GM12878 (cell line): ENCODE measurements around the gene FLNC. TPM values are rescaled to one million over a fixed set of nuclear protein-coding genes. Genes with fewer than 3 reads are reported as not detected.
A peak's percentile ranks its signal among the peaks of the same experiment; 100 is the strongest.

ENCODE experiments used
- ATAC-seq: fragments of 200-7000 bp; cut with Tn5 transposase; 3 replicates; pipeline ENCODE4 v1.9.1; 2020; ENCODE audit warnings: mild to moderate bottlenecking, moderate library complexity
- BruUV-seq: library from RNA; stranded (reverse); fragments of 400-500 nt; replicated peaks from 2 replicates; lab custom pipeline; 2021; lab: Mats Ljungman, UMichigan
- CTCF ChIA-PET: fragments of 300-600 bp; sonication (Branson Sonifier 250); formaldehyde crosslinking; extraction: SDS; loops from one replicate; lab custom pipeline; 2021; ENCODE audit warnings: inconsistent platforms; lab: Yijun Ruan, JAX
- POLR2A ChIA-PET: fragments of 350-600 bp; formaldehyde crosslinking; extraction: SDS; loops from one replicate; lab custom pipeline; 2021; ENCODE audit warnings: inconsistent platforms; lab: Charles Lee
- RAD21 ChIA-PET: fragments of 300-600 bp; sonication (Branson Sonifier 250); formaldehyde crosslinking; loops from one replicate; lab custom pipeline; 2023; ENCODE audit warnings: antibody characterized with exemption; ENCODE audit not compliant: unreplicated experiment; lab: Charles Lee
- SMC1A ChIA-PET: fragments of 300-600 bp; sonication (Branson Sonifier 250); formaldehyde crosslinking; loops from one replicate; lab custom pipeline; 2023; ENCODE audit not compliant: unreplicated experiment, uncharacterized antibody; lab: Charles Lee
- DNase-seq: peaks from one replicate; pipeline ENCODE4 v3.0.0-alpha.2; 2011; ENCODE audit warnings: low read depth, low spot score
- FAIRE-seq: peaks from 3 replicates; lab custom pipeline; 2011; peaks lifted over from hg19 to GRCh38; lab: Jason Lieb, UNC
- H2AFZ ChIP-seq: 2 replicates; pipeline ENCODE4 v1.6.0; 2011; ENCODE audit warnings: low read depth, low read length, control low read depth; ENCODE audit not compliant: control insufficient read depth
- H3K27ac ChIP-seq: 2 replicates; pipeline ENCODE4 v1.5.1; 2011; ENCODE audit warnings: control low read depth; ENCODE audit not compliant: control insufficient read depth, insufficient read depth
- H3K27me3 ChIP-seq, 2 experiments: replicated peaks in 1 of 2; 2 replicates each; pipeline versions ENCODE4 v1.6.0 to v1.6.1; 2011; ENCODE audit warnings: low read length in 1 of 2; ENCODE audit not compliant: control insufficient read depth in 2 of 2, insufficient read depth in 2 of 2
- H3K36me3 ChIP-seq, 2 experiments: 2 replicates each; pipeline ENCODE4 v1.5.1; 2011; ENCODE audit warnings: low read length in 1 of 2; ENCODE audit not compliant: control insufficient read depth in 2 of 2, insufficient read depth in 2 of 2
- H3K4me1 ChIP-seq: 2 replicates; pipeline ENCODE4 v1.6.1; 2011; ENCODE audit warnings: mild to moderate bottlenecking, low read length, moderate library complexity, mixed read lengths; ENCODE audit not compliant: control insufficient read depth, insufficient read depth
- H3K4me2 ChIP-seq: 2 replicates; pipeline ENCODE4 v1.6.0; 2011; ENCODE audit warnings: control low read depth; ENCODE audit not compliant: control insufficient read depth, insufficient read depth
- H3K4me3 ChIP-seq: fragments of 200-600 bp; sonication (generic); 2 replicates; pipeline ENCODE4 v1.5.1; 2016
- H3K79me2 ChIP-seq: 2 replicates; pipeline ENCODE4 v1.6.0; 2011; ENCODE audit warnings: low read length; ENCODE audit not compliant: control insufficient read depth, insufficient read depth
- H3K9ac ChIP-seq: 2 replicates; pipeline ENCODE4 v1.8.0; 2011; ENCODE audit warnings: low read length, control low read depth, mixed read lengths; ENCODE audit not compliant: control insufficient read depth, insufficient read depth
- H3K9me3 ChIP-seq: replicated peaks from 3 replicates; pipeline ENCODE4 v1.5.1; 2011; ENCODE audit warnings: mild to moderate bottlenecking, low read length; ENCODE audit not compliant: control insufficient read depth, insufficient read depth
- H4K20me1 ChIP-seq: 2 replicates; pipeline ENCODE4 v1.6.0; 2011; ENCODE audit not compliant: control insufficient read depth, insufficient read depth
- CHD4 ChIP-seq: fragments of 200-600 bp; sonication (generic); IDR thresholded peaks from 2 replicates; pipeline ENCODE4 v1.6.1; 2016; ENCODE audit warnings: mild to moderate bottlenecking
- EED ChIP-seq: sonication (generic); IDR thresholded peaks from 2 replicates; pipeline ENCODE4 v1.6.1; 2016; ENCODE audit warnings: antibody characterized with exemption, low read depth
- IRF5 ChIP-seq: fragments of 450-650 bp; IDR thresholded peaks from 2 replicates; pipeline ENCODE4 v1.6.1; 2017; ENCODE audit warnings: borderline replicate concordance
- KAT2A ChIP-seq: conservative IDR thresholded peaks from 2 replicates; pipeline ENCODE4 v1.6.1; 2011; ENCODE audit warnings: low read depth, low read length; ENCODE audit not compliant: control insufficient read depth
- MLLT1 ChIP-seq: fragments of 450-650 bp; IDR thresholded peaks from 2 replicates; pipeline ENCODE4 v1.6.1; 2016; ENCODE audit warnings: mild to moderate bottlenecking
- POU2F2 ChIP-seq: IDR thresholded peaks from 3 replicates; pipeline ENCODE4 v1.6.1; 2011; ENCODE audit warnings: low read depth, mild to moderate bottlenecking, low read length, borderline replicate concordance
- RAD51 ChIP-seq: fragments of 450-650 bp; IDR thresholded peaks from 2 replicates; pipeline ENCODE4 v1.6.1; 2016; ENCODE audit warnings: moderate library complexity, mild to moderate bottlenecking, inconsistent platforms
- RCOR1 ChIP-seq: conservative IDR thresholded peaks from 2 replicates; pipeline ENCODE4 v1.6.1; 2012; ENCODE audit warnings: low read depth, low read length, improper control_type of control experiment
- SKIL ChIP-seq: fragments of 450-650 bp; IDR thresholded peaks from 2 replicates; pipeline ENCODE4 v1.6.1; 2017; ENCODE audit warnings: mild to moderate bottlenecking, low read depth, inconsistent platforms; ENCODE audit not compliant: poor library complexity, severe bottlenecking
- TAF1 ChIP-seq: IDR thresholded peaks from 2 replicates; pipeline ENCODE4 v1.6.1; 2011; ENCODE audit warnings: mild to moderate bottlenecking, low read depth, low read length, borderline replicate concordance
- TCF7 ChIP-seq: IDR thresholded peaks from 2 replicates; pipeline ENCODE4 v1.6.1; 2014; ENCODE audit warnings: antibody characterized with exemption, borderline replicate concordance
- YY1 ChIP-seq: IDR thresholded peaks from 2 replicates; pipeline ENCODE4 v1.6.1; 2011; ENCODE audit warnings: low read depth, mild to moderate bottlenecking, low read length
- WGBS: methylation state at CpG from one replicate; pipeline ENCODE4 v1.1.6; 2016; ENCODE audit warnings: low lambda C conversion rate; ENCODE audit not compliant: insufficient replicate concordance, insufficient coverage; ENCODE audit errors: missing lambda C conversion rate; 5-methylcytosine and 5-hydroxymethylcytosine counted together
- in situ Hi-C: fragments of 300-500 bp; cut with MboI; formaldehyde crosslinking; loops from 9 replicates; pipeline ENCODE4 v1.14.3; 2018; ENCODE audit warnings: mixed read lengths
- intact Hi-C: fragments of 100-400 bp; cut with micrococcal nuclease; formaldehyde crosslinking; loops from one replicate; pipeline ENCODE4 v1.14.2; 2022; ENCODE audit not compliant: unreplicated experiment
- polyA plus RNA-seq, 11 experiments: library from polyadenylated mRNA; depleted of rRNA in 4 of 11; unstranded in 6 of 11; stranded (reverse) in 5 of 11; fragments of >200 nt; fragmentation: Nextera tagmentation in 4 of 11; fragmentation: Illumina TruSeq in 1 of 11; extraction: Ambion mirVana in 4 of 11; extraction: Trizol in 1 of 11; gene quantifications; 1 replicate in 1 of 11; 2 replicates in 10 of 11; pipeline versions ENCODE4 v1.2.1 to v1.2.3, GENCODE V29; 2011 to 2016; ENCODE audit warnings: inconsistent platforms in 2 of 11, missing spikeins in 2 of 11, low read depth in 1 of 11
- total RNA-seq, 4 experiments: library from RNA; depleted of rRNA in 3 of 4; stranded (reverse); fragments of >200 nt in 3 of 4; fragmentation: Illumina TruSeq in 1 of 4; extraction: Trizol in 1 of 4; gene quantifications; 2 replicates each; pipeline versions ENCODE4 v1.2.1 to v1.2.3, GENCODE V29; 2013 to 2021
- TF ChIP-seq, protein P1 (sequence below): IDR thresholded peaks from 2 replicates; pipeline ENCODE4 v1.6.1; 2011; ENCODE audit warnings: mild to moderate bottlenecking, low read depth, low read length, moderate library complexity; ENCODE audit not compliant: insufficient replicate concordance

FLNC gene
- total and polyA plus RNA-seq, 10 of the 15 experiments (the other 5 are each of a cell fraction or from before 2014, with no cell fraction given), result 0.01 to 0.21 (median 0.06) TPM; not detected in 3

DNA sequence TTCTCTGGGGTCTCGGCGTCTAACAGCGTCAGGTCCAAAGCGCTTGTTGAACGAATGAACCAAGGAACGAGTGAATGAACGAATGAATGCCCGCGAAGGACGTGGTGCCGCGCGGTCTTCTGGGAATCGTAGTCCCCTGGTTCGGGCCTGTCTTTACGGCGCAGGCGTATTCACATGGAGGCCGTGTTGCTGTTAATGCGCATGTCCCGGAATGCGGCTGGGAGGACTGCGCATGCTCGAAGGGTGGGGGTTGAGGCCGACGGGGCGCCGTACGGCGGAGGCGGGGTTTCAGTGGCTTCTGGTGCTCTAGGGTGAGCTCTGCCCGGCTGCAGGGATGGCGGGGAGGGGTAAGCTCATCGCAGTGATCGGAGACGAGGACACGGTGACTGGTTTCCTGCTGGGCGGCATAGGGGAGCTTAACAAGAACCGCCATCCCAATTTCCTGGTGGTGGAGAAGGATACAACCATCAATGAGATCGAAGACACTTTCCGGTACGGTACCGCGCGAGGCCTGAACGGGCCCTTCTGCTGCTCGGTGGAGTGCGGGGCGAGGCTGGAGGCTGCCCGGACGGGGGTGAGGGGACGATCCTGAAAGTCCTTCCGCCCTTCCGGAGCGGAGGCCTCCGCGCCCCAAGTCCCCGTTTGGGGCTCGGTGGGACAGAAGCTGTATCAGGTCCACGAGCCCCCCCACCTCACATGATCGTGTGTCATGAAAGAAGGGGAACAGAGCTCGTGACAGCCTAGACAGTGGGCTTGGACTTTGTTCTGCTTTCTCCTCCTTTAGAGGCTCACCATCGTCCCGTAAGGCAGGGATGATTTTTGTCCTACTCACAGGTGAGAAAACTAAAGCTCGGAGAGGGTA lies 32.6 kb downstream of the FLNC start, which contains the start of gene ATP6V1F (continued):
- TF ChIP-seq RAD51 (no peak; the same call in 1 of the 2 replicates), SKIL (no peak), POU2F2 (peak; percentile 12; the same call in 1 of the 3 replicates)
- TF ChIP-seq, all 136 proteins: peak for 25

DNA sequence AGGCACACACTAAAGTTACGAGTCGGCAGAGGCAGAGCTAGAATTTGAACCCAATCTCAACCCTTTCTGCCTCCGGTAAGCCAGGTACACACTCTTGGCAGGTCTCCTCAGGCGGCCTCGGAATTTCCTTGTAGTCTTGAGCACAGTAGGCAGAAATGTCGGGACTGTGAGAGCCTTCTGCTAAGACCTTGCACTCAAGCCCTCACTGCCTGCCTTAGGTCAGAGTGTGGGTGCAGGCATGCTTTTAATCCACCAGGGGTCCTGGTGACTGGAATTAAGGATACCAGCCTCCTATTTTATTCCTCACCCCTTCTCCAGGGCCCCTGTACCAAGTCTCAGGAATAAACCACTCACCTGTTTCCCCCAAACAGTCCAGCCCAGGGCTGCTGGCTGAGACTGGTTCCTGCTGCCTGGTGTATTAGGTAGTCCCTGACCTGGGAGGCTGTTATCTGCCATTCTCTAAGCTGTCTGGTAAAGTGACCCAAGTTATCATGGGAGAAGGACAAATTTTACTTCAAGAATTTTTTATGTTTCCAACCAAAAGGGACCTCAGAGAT lies 33.3 kb downstream of the FLNC start:
- in situ Hi-C loops, result no loop called here
- RAD21 ChIA-PET, result interaction anchor here (0.7 to 2.5 kb wide), 13 partner anchors 10 to 437 kb away, joined by 3 to 19 read pairs (median 5); no protein-coding TSS in a partner anchor
- H3K4me3 ChIP-seq, result peak overlapping the region; percentile 84
- TF ChIP-seq IRF5, result no peak
- TF ChIP-seq TAF1, result no peak
- TF ChIP-seq KAT2A, result no peak
- TF ChIP-seq, protein P1, sequence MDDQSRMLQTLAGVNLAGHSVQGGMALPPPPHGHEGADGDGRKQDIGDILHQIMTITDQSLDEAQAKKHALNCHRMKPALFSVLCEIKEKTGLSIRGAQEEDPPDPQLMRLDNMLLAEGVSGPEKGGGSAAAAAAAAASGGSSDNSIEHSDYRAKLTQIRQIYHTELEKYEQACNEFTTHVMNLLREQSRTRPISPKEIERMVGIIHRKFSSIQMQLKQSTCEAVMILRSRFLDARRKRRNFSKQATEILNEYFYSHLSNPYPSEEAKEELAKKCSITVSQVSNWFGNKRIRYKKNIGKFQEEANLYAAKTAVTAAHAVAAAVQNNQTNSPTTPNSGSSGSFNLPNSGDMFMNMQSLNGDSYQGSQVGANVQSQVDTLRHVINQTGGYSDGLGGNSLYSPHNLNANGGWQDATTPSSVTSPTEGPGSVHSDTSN, result no peak
- 0 out of 2 replicates have a peak, but pooled peaks have one; percentile 43 for TF ChIP-seq YY1
- no peak for TF ChIP-seq CHD4
- no peak for TF ChIP-seq RCOR1
- TF ChIP-seq MLLT1, result no peak
- no peak for TF ChIP-seq TCF7
- TF ChIP-seq EED, result 0 out of 2 replicates have a peak, but pooled peaks have one; percentile 22

More for the DNA sequence above, 33.3 kb downstream of the FLNC start:
- 4% methylated on average over 6 of the region's 6 CpGs for WGBS
- ChIA-PET CTCF (interaction anchor here (0.5 to 5.5 kb wide), 26 partner anchors 10 to 466 kb away, joined by 3 to 72 read pairs (median 4); partner anchors contain the start of genes AHCYL2 and CALU), POLR2A (interaction anchor here (0.9 to 2.4 kb wide), 3 partner anchors 8 to 76 kb away, joined by 3 to 8 read pairs (median 5); no protein-coding TSS in a partner anchor), SMC1A (interaction anchor here (0.6 to 3.2 kb wide), 15 partner anchors 8 to 347 kb away, joined by 3 to 32 read pairs (median 4); no protein-coding TSS in a partner anchor)
- peak overlapping the region; percentile 75 for H3K9ac ChIP-seq
- peak overlapping the region; percentile 92 for H2AFZ ChIP-seq
- no peaks in the 10 kb centered on the region for H3K27me3 ChIP-seq
- H3K27ac ChIP-seq, result peak overlapping the region; percentile 62
- intact Hi-C loops, result loop anchor here (1.0 to 5.0 kb wide), 4 partner anchors 19 to 351 kb away; partner anchors contain the start of gene CALU
- peaks cover 18% of the 10 kb centered on the region for H3K79me2 ChIP-seq
- H4K20me1 ChIP-seq, result no peaks in the 10 kb centered on the region
- TSS peak; percentile 76 for BruUV-seq
- no peaks in the 10 kb centered on the region for H3K9me3 ChIP-seq
- DNase-seq (no peak), ATAC-seq (peak; percentile 84), FAIRE-seq (peak; percentile 71)
- no peaks in the 10 kb centered on the region; a peak in 2 of 4 replicates for H3K36me3 ChIP-seq
- peaks cover 8% of the 10 kb centered on the region; the same call in 1 of the 2 replicates for H3K4me1 ChIP-seq
- H3K4me2 ChIP-seq, result peak overlapping the region; percentile 97
